SK-N-SH treated with all-trans-retinoic acid at 6 μM for 48 hours (cell line): ENCODE results near the gene CASP10.

Experiments used
- ARNTL ChIP-seq: fragments of 450-650 bp; formaldehyde crosslinking; IDR thresholded peaks from 2 replicates; pipeline ENCODE4 v1.5.0; 2020; ENCODE audit warnings: low read depth, mild to moderate bottlenecking, moderate library complexity, borderline replicate concordance
- BACH2 ChIP-seq: fragments of 250-450 bp; sonication (Bioruptor Pico); IDR thresholded peaks from 2 replicates; pipeline ENCODE4 v1.9.0; 2021; ENCODE audit warnings: mild to moderate bottlenecking, borderline replicate concordance
- ESRRG ChIP-seq: fragments of 250-450 bp; sonication (Bioruptor Pico); IDR thresholded peaks from 2 replicates; pipeline ENCODE4 v1.6.1; 2021; ENCODE audit warnings: mild to moderate bottlenecking
- ISL1 ChIP-seq: fragments of 250-450 bp; sonication (Bioruptor Pico); IDR thresholded peaks from 2 replicates; pipeline ENCODE4 v2.1.2; 2022; ENCODE audit warnings: mild to moderate bottlenecking, moderate library complexity
- OSR1 ChIP-seq: fragments of 250-450 bp; sonication (Bioruptor Pico); IDR thresholded peaks from 2 replicates; pipeline ENCODE4 v1.8.0; 2022; ENCODE audit warnings: moderate library complexity, mild to moderate bottlenecking, inconsistent platforms
- PATZ1 ChIP-seq: fragments of 250-450 bp; sonication (Bioruptor Pico); IDR thresholded peaks from 2 replicates; pipeline ENCODE4 v1.8.0; 2020; ENCODE audit warnings: mild to moderate bottlenecking, moderate library complexity, borderline replicate concordance
- RARB ChIP-seq: fragments of 250-450 bp; sonication (Bioruptor Pico); IDR thresholded peaks from 2 replicates; pipeline ENCODE4 v1.8.0; 2021; ENCODE audit warnings: mild to moderate bottlenecking, moderate library complexity
- SNAI2 ChIP-seq: fragments of 250-450 bp; sonication (Bioruptor Pico); IDR thresholded peaks from 2 replicates; pipeline ENCODE4 v1.5.0; 2020; ENCODE audit warnings: mild to moderate bottlenecking, moderate library complexity
- TCF4 ChIP-seq: fragments of 250-450 bp; sonication (Bioruptor Pico); IDR thresholded peaks from 2 replicates; pipeline ENCODE4 v1.8.0; 2021; ENCODE audit warnings: mild to moderate bottlenecking, moderate library complexity, borderline replicate concordance
- ZFP3 ChIP-seq: fragments of 250-450 bp; sonication (Bioruptor Pico); IDR thresholded peaks from 2 replicates; pipeline ENCODE4 v1.5.0; 2020; ENCODE audit warnings: mild to moderate bottlenecking, moderate library complexity
- ZFP30 ChIP-seq: fragments of 450-650 bp; formaldehyde crosslinking; IDR thresholded peaks from 2 replicates; pipeline ENCODE4 v1.5.0; 2022; ENCODE audit warnings: mild to moderate bottlenecking, moderate library complexity
- ZNF565 ChIP-seq: fragments of 450-650 bp; formaldehyde crosslinking; conservative IDR thresholded peaks from 2 replicates; pipeline ENCODE4 v1.5.0; 2020; ENCODE audit warnings: low read depth, mild to moderate bottlenecking, moderate library complexity
- ZNF8 ChIP-seq: fragments of 450-650 bp; formaldehyde crosslinking; IDR thresholded peaks from 2 replicates; pipeline ENCODE4 v1.5.0; 2020; ENCODE audit warnings: mild to moderate bottlenecking, moderate library complexity
- TF ChIP-seq, protein P1 (sequence below): fragments of 250-450 bp; sonication (Bioruptor Pico); IDR thresholded peaks from 2 replicates; pipeline ENCODE4 v1.5.1; 2020; ENCODE audit warnings: low read depth, mild to moderate bottlenecking, moderate library complexity

GRCh38 chr2:201235860-201236811 lies 53.2 kb downstream of the CASP10 start:
- no peak for TF ChIP-seq BACH2 (CRISPR knock-in tag)
- TF ChIP-seq SNAI2 (CRISPR knock-in tag): no peak
- TF ChIP-seq, protein P1, sequence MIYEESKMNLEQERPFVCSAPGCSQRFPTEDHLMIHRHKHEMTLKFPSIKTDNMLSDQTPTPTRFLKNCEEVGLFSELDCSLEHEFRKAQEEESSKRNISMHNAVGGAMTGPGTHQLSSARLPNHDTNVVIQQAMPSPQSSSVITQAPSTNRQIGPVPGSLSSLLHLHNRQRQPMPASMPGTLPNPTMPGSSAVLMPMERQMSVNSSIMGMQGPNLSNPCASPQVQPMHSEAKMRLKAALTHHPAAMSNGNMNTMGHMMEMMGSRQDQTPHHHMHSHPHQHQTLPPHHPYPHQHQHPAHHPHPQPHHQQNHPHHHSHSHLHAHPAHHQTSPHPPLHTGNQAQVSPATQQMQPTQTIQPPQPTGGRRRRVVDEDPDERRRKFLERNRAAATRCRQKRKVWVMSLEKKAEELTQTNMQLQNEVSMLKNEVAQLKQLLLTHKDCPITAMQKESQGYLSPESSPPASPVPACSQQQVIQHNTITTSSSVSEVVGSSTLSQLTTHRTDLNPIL (CRISPR knock-in tag): no peak
- TF ChIP-seq ZFP30 (CRISPR knock-in tag): no peak
- TF ChIP-seq PATZ1 (CRISPR knock-in tag): no peak
- TF ChIP-seq ZNF565 (CRISPR knock-in tag): no peak
- no peak for TF ChIP-seq ARNTL (CRISPR knock-in tag)
- TF ChIP-seq ZFP3: no peak
- no peak for TF ChIP-seq ISL1 (CRISPR knock-in tag)
- TF ChIP-seq OSR1 (CRISPR knock-in tag): no peak
- no peak for TF ChIP-seq ZNF8 (CRISPR knock-in tag)
- TF ChIP-seq TCF4 (CRISPR knock-in tag): no peak
- no peak for TF ChIP-seq ESRRG (CRISPR knock-in tag)
- no peak for TF ChIP-seq RARB (CRISPR knock-in tag)
